GM18526 (cell line): ENCODE results near the gene ERC2.

Experiments used
- POLR2A ChIP-seq: IDR thresholded peaks from 3 replicates; pipeline ENCODE4 v1.6.1; 2011; ENCODE audit not compliant: insufficient read length; ENCODE audit errors: extremely low read depth

Gene ERC2

DNA sequence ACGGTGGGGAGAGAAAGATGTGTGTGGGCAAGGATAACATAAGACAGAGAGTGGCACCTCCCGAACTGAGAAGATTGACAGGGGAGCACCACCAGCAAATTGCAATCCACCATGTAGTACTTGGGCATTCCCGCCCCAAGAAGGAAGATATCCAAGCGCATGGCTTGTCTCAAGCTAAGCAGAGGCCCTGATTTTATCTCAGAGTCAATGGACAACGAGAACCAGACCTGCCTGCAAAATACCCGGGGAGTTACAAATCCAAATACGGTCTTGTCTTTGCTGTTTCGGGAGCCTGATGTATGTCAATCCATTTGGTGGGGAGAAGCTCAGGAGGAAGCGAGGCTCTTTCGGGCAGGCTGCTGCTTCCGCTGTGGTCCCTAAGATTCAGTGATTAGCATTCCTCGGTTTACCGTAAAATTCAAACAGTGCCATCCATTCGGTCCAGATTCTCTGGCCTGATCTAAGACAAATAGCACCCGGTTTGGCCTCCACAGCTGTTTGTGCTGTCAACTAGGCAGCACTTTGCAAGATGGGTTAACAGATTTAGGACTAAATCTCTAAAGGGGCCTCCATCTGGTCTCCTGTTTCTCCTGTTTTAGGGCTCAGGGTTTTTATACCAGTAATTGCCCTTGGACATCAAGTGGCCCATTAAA is 883.4 kb downstream of the ERC2 start:
- TF ChIP-seq POLR2A: no peak

DNA sequence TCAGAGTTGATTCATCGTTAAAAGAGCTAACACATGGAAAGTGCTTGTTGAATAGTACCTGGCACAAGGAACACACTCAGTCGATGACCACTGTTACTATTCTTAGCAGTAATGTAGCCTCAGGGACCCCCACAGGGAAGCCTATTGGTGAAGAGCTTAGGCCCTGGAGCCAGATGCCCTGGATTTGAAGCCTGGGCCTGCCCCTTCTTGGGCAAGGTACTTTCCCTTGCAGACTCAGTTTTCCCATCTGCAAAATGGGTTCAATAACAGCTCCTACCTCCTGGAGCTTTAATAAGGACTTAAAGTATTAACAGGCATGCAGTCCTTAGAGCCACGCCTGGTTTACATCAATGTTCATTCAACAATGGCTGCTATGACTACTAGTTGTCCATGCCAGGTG is 884.2 kb downstream of the ERC2 start:
- no peak for TF ChIP-seq POLR2A

DNA sequence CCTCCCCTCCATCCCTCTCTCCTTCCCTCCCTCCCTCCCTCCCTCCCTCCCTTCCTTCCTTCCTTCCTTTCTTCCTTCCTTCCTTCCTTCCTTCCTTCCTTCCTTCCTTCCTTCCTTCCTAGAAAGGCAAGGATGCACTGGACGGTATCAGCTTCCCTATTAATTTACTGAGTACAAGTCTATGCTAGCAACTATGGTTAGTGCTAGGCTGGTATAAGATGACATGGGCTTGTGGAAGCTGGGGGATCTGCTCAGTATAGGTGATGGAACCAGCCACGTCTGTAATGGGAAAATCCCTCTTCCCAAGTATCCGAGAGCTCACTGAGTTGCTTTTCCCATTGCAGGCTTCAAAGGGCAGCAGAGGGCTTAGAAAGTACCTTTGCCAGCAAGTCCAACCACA is 884.8 kb downstream of the ERC2 start:
- no peak for TF ChIP-seq POLR2A

DNA sequence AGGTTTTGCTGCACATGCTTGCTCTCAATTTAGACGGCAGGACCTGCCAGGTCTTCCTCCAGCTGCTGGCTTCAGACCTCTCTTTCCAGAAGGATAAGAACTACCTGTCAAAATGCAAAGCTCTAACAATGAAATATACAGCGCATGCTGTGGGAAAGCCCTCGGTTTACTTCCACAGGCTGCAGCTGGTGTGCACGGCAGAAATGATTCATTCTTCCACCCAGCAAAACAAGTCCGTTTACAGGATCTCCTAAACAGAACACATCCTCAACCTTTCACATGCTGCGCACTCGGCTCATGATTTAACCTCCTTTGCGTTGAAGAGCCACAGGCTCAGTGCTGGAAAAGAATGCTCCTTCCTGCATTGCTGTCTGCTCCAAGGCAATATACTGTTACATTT is 888.8 kb downstream of the ERC2 start:
- no peak for TF ChIP-seq POLR2A

DNA sequence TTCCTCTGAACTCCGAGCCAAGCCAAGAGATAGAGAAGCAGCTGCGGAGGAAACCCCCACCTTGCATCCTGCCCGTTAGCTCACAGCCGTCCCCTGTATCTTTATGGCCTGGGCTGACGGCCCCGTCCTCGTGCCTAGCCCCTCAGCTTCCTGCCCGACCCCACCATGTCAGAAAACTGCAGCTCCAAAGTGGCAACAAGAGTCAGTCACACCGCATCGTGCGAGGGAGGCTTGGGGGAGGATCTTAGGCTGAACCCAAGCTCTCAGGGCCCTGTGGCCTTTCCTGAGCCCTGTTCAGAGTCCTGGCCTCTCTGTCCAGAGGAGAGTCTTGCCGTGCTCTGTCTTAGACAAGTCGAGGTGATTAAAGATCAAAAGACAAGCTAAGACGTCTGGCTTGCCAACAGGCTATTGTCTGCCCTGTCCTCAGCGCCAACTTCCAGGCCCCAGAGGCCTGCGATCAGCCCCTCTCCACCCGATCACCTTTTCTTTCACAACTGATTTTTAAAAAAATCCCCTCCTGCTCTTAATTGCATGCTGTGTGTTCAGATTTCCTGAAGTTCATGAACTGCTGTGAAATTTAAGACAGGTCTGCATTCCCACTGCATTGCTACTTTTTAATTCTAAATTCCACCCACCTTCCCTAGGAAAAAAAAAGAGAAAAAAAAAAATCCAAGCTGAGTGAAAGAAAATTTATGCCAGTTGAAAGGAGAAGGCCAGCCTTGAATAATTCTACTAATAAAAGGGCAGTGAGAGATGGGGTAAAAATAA is 891.5 kb downstream of the ERC2 start:
- no peak for TF ChIP-seq POLR2A

GRCh38 chr3:55574671-55575070 is 893.6 kb downstream of the ERC2 start:
- no peak for TF ChIP-seq POLR2A

DNA sequence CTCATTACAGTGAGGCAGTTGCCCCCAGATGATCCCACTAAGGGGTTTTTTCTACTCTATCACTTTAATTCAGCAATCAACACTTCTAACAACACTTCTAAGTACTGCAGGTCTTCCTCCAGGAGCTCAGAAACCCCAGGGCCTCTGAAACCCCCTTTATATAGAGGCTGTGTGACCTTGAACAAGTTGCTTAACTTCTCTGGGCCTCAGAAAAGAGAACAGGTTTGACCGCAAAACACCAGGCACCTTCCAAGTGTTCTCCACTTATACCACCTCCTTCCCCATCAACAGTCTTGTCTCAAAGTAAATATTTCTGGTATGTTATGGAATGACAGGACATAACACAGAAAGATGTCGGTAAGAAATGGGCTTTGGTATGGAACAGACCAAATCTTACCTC is 895.5 kb downstream of the ERC2 start:
- TF ChIP-seq POLR2A: no peak

GRCh38 chr3:55571913-55572312 is 896.4 kb downstream of the ERC2 start:
- TF ChIP-seq POLR2A: no peak

DNA sequence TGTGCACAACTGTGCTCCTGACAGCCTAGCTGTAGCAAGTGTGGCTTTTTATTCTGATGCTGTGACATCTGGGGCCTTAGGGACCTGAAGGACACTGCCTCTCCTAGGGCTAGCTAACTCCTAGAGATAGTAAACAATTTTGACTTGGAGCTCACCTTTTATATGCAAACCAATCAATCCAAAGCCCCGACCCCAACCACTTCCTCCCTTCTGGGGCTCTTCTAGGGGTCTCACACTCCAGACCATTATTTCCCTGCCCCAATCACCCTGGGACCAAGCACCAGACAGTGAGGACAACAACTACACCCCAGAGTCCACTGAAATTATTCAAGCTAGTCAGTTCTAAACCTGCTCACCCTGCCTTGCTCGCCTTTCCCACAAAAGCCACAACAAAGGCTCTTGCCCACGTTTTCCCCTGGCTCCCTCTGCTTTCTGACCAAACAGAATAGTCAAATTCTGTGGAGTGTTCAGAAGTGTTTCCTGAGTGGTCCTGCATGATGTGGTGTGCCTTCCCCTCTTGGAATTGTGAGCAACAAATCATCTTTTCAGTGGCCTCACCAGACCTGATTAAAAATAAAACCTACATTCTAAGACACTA is 897.0 kb downstream of the ERC2 start:
- no peak for TF ChIP-seq POLR2A

GRCh38 chr3:55570271-55570711 is 898.0 kb downstream of the ERC2 start:
- TF ChIP-seq POLR2A: no peak

- TF ChIP-seq POLR2A: no peak
These were observed 899.2 kb downstream of the ERC2 start for GRCh38 chr3:55569033-55569599.

GRCh38 chr3:55567615-55568014 is 900.7 kb downstream of the ERC2 start:
- no peak for TF ChIP-seq POLR2A

- TF ChIP-seq POLR2A: no peak
These were observed 901.1 kb downstream of the ERC2 start for GRCh38 chr3:55567121-55567520.

GRCh38 chr3:55565521-55565920 is 902.7 kb downstream of the ERC2 start:
- no peak for TF ChIP-seq POLR2A

GRCh38 chr3:55564726-55565125 is 903.5 kb downstream of the ERC2 start:
- TF ChIP-seq POLR2A: no peak

GRCh38 chr3:55562700-55563099 is 905.6 kb downstream of the ERC2 start:
- no peak for TF ChIP-seq POLR2A
